ENCODE results near the gene MFAP1. TPM values are rescaled to one million over a fixed set of nuclear protein-coding genes. Genes with fewer than 3 reads are reported as not detected.

MFAP1 gene
- total RNA-seq, 1 donor from 2014 or later = 13.5 TPM

GRCh38 chr15:43796566-43796965, 27.9 kb downstream of the MFAP1 start:
- peaks cover 0 to 28% of the 10 kb centered on the region in 2 donors for H3K36me3 ChIP-seq
- intact Hi-C loops (cut with DNase I) = no loop called here
- no peak overlapping the region for H3K4me3 ChIP-seq
- H3K9me3 ChIP-seq = no peaks in the 10 kb centered on the region
- no peak for TF ChIP-seq POLR2A (IDR thresholded peaks at IDR 0.05)
- no peak for TF ChIP-seq CTCF (IDR thresholded peaks at IDR 0.05)
- TF ChIP-seq POLR2AphosphoS5 (IDR thresholded peaks at IDR 0.05; ENCODE audit: insufficient read depth in 1 of 2, low read depth in 1 of 2) = no peak
- peaks cover 69% of the 10 kb centered on the region for H3K4me1 ChIP-seq
- H3K27ac ChIP-seq = no peak overlapping the region
- no peaks in the 10 kb centered on the region for H3K27me3 ChIP-seq
- DNase-seq (ENCODE audit: extremely low spot score in 2 of 2) = no peak

- intact Hi-C loops (cut with DNase I) = no loop called here
- H3K9me3 ChIP-seq = no peaks in the 10 kb centered on the region
- no peaks in the 10 kb centered on the region for H3K27me3 ChIP-seq
- H3K36me3 ChIP-seq = peaks cover 0 to 26% of the 10 kb centered on the region in 2 donors
- DNase-seq (ENCODE audit: extremely low spot score in 2 of 2) = no peak
- peaks cover 63% of the 10 kb centered on the region for H3K4me1 ChIP-seq
- H3K27ac ChIP-seq = no peak overlapping the region
- H3K4me3 ChIP-seq = no peak overlapping the region
- TF ChIP-seq CTCF (IDR thresholded peaks at IDR 0.05) (no peak), POLR2A (IDR thresholded peaks at IDR 0.05) (no peak), POLR2AphosphoS5 (IDR thresholded peaks at IDR 0.05; ENCODE audit: insufficient read depth in 1 of 2, low read depth in 1 of 2) (no peak)
Measured at GRCh38 chr15:43795997-43796396, 28.5 kb downstream of the MFAP1 start.

- no peak for TF ChIP-seq POLR2AphosphoS5 (IDR thresholded peaks at IDR 0.05; ENCODE audit: insufficient read depth in 1 of 2, low read depth in 1 of 2)
- TF ChIP-seq CTCF (IDR thresholded peaks at IDR 0.05) = no peak
- TF ChIP-seq POLR2A (IDR thresholded peaks at IDR 0.05) = no peak
- Histone ChIP-seq H3K4me3 (no peak overlapping the region), H3K27me3 (no peaks in the 10 kb centered on the region), H3K36me3 (peaks cover 0 to 26% of the 10 kb centered on the region in 2 donors), H3K4me1 (peaks cover 62% of the 10 kb centered on the region), H3K27ac (peak overlapping the region; percentile 7), H3K9me3 (no peaks in the 10 kb centered on the region)
- no peak for DNase-seq (ENCODE audit: extremely low spot score in 2 of 2)
- intact Hi-C loops (cut with DNase I) = no loop called here
Measured at GRCh38 chr15:43795197-43795596, 29.3 kb downstream of the MFAP1 start.

GRCh38 chr15:43794269-43795037, 30.0 kb downstream of the MFAP1 start:
- no peak for TF ChIP-seq POLR2A (IDR thresholded peaks at IDR 0.05)
- no peak for TF ChIP-seq CTCF (IDR thresholded peaks at IDR 0.05)
- no peak for TF ChIP-seq POLR2AphosphoS5 (IDR thresholded peaks at IDR 0.05; ENCODE audit: insufficient read depth in 1 of 2, low read depth in 1 of 2)
- no peaks in the 10 kb centered on the region for H3K9me3 ChIP-seq
- peaks cover 55% of the 10 kb centered on the region for H3K4me1 ChIP-seq
- H3K4me3 ChIP-seq = peak overlapping the region in 1 of 2 donors; percentile 91
- peak overlapping the region; percentile 99 for H3K27ac ChIP-seq
- intact Hi-C loops (cut with DNase I) = no loop called here
- H3K36me3 ChIP-seq = peaks cover 0 to 26% of the 10 kb centered on the region in 2 donors
- no peak for DNase-seq (ENCODE audit: extremely low spot score in 2 of 2)
- no peaks in the 10 kb centered on the region for H3K27me3 ChIP-seq

- peaks cover 47% of the 10 kb centered on the region for H3K4me1 ChIP-seq
- peaks cover 0 to 26% of the 10 kb centered on the region in 2 donors for H3K36me3 ChIP-seq
- peak overlapping the region; percentile 99 for H3K27ac ChIP-seq
- H3K9me3 ChIP-seq = no peaks in the 10 kb centered on the region
- intact Hi-C loops (cut with DNase I) = loop anchor here (2.0 kb wide), 1 partner anchor 17 kb away; the partner anchor contains the start of gene ELL3
- TF ChIP-seq CTCF (IDR thresholded peaks at IDR 0.05) (no peak), POLR2A (IDR thresholded peaks at IDR 0.05) (no peak), POLR2AphosphoS5 (IDR thresholded peaks at IDR 0.05; ENCODE audit: insufficient read depth in 1 of 2, low read depth in 1 of 2) (no peak)
- no peaks in the 10 kb centered on the region for H3K27me3 ChIP-seq
- peak overlapping the region; percentile 82 to 91 for H3K4me3 ChIP-seq
- DNase-seq (ENCODE audit: extremely low spot score in 2 of 2) = no peak
Measured at GRCh38 chr15:43793647-43794046, 30.8 kb downstream of the MFAP1 start.

Data from vagina (tissue), 2 donors.